Thyroid gland (tissue), 4 donors: ENCODE data around the gene PIGR. TPM values are rescaled to one million over a fixed set of nuclear protein-coding genes. Genes with fewer than 3 reads are reported as not detected.

ENCODE experiments used
- DNase-seq, 2 donors: peaks; one replicate each; pipeline ENCODE4 v3.0.0-alpha.2; 2019
- H3K27ac ChIP-seq, 3 donors: fragments of 200-600 bp; sonication (generic); 1 replicate in 2 of 3; 2 replicates in 1 of 3; pipeline ENCODE4 v1.5.1; 2016 to 2019; ENCODE audit warnings: mild to moderate bottlenecking in 1 of 3, moderate library complexity in 1 of 3
- H3K27me3 ChIP-seq: fragments of 200-600 bp; sonication (generic); one replicate; pipeline ENCODE4 v1.5.1; 2019
- H3K36me3 ChIP-seq, 2 donors: fragments of 200-600 bp; sonication (generic); one replicate each; pipeline ENCODE4 v1.5.1; 2016 to 2019
- H3K4me1 ChIP-seq, 2 donors: fragments of 200-600 bp; sonication (generic); one replicate each; pipeline ENCODE4 v1.5.1; 2017 to 2019
- H3K4me3 ChIP-seq, 3 donors: fragments of 200-600 bp; sonication (generic); replicated peaks in 1 of 3; 1 replicate in 2 of 3; 2 replicates in 1 of 3; pipeline ENCODE4 v1.5.1; 2016; ENCODE audit warnings: mild to moderate bottlenecking in 1 of 3
- H3K9me3 ChIP-seq: fragments of 200-600 bp; sonication (generic); one replicate; pipeline ENCODE4 v1.5.1; 2017
- POLR2A ChIP-seq, 2 donors: fragments of 450-650 bp; IDR thresholded peaks; one replicate each; pipeline ENCODE4 v1.6.1; 2017; ENCODE audit warnings: antibody characterized with exemption in 2 of 2, mild to moderate bottlenecking in 2 of 2, moderate library complexity in 1 of 2
- WGBS, 2 donors: methylation state at CpG; one replicate each; pipeline ENCODE4 v1.1.5; 2017; 5-methylcytosine and 5-hydroxymethylcytosine counted together
- intact Hi-C: fragments of 100-400 bp; cut with DNase I; formaldehyde crosslinking; loops from one replicate; pipeline ENCODE4 v1.15.1; 2023
- total RNA-seq, 4 donors: library from RNA; depleted of rRNA; stranded (reverse); fragments of >200 nt; gene quantifications; one replicate each; pipeline ENCODE4 v1.2.3, GENCODE V29; 2016
- TF ChIP-seq, protein P1 (sequence below), 6 experiments: fragments of 200-600 bp in 3 of 6; fragments of 450-650 bp in 3 of 6; sonication (generic) in 3 of 6; IDR thresholded peaks; one replicate each; pipeline ENCODE4 v1.5.1; 2016 to 2019; ENCODE audit warnings: antibody characterized with exemption in 6 of 6, mild to moderate bottlenecking in 2 of 6, inconsistent platforms in 1 of 6, moderate library complexity in 1 of 6

PIGR gene
- total RNA-seq, 4 donors from 2014 or later: 0.11 to 1.2 (median 0.75) TPM; not detected in 1

GRCh38 chr1:206898915-206899431 is 47.3 kb downstream of the PIGR start:
- no peak for DNase-seq
- H3K4me3 ChIP-seq: no peak overlapping the region
- no peaks in the 10 kb centered on the region for H3K9me3 ChIP-seq
- intact Hi-C loops: no loop called here
- peaks cover 0 to 21% of the 10 kb centered on the region in 2 donors for H3K4me1 ChIP-seq
- TF ChIP-seq, protein P1, sequence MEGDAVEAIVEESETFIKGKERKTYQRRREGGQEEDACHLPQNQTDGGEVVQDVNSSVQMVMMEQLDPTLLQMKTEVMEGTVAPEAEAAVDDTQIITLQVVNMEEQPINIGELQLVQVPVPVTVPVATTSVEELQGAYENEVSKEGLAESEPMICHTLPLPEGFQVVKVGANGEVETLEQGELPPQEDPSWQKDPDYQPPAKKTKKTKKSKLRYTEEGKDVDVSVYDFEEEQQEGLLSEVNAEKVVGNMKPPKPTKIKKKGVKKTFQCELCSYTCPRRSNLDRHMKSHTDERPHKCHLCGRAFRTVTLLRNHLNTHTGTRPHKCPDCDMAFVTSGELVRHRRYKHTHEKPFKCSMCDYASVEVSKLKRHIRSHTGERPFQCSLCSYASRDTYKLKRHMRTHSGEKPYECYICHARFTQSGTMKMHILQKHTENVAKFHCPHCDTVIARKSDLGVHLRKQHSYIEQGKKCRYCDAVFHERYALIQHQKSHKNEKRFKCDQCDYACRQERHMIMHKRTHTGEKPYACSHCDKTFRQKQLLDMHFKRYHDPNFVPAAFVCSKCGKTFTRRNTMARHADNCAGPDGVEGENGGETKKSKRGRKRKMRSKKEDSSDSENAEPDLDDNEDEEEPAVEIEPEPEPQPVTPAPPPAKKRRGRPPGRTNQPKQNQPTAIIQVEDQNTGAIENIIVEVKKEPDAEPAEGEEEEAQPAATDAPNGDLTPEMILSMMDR (IDR thresholded peaks at IDR 0.05): no peak
- no peak for TF ChIP-seq POLR2A (IDR thresholded peaks at IDR 0.05)
- H3K27me3 ChIP-seq: no peaks in the 10 kb centered on the region
- 89% methylated on average over 13 of the region's 13 CpGs for WGBS, 2 donors
- no peaks in the 10 kb centered on the region for H3K36me3 ChIP-seq
- no peak overlapping the region for H3K27ac ChIP-seq

- no peaks in the 10 kb centered on the region for H3K27me3 ChIP-seq
- no peak overlapping the region for H3K4me3 ChIP-seq
- no peaks in the 10 kb centered on the region for H3K36me3 ChIP-seq
- intact Hi-C loops: no loop called here
- no peak overlapping the region for H3K27ac ChIP-seq
- no peak for DNase-seq
- no peaks in the 10 kb centered on the region for H3K9me3 ChIP-seq
- H3K4me1 ChIP-seq: peaks cover 0 to 21% of the 10 kb centered on the region in 2 donors
- 69 to 70% methylated on average over 11 of the region's 11 CpGs for WGBS, 2 donors
- no peak for TF ChIP-seq POLR2A (IDR thresholded peaks at IDR 0.05)
- TF ChIP-seq, protein P1 (IDR thresholded peaks at IDR 0.05): no peak
Measured at GRCh38 chr1:206898089-206898914, 48.0 kb downstream of the PIGR start.

GRCh38 chr1:206897175-206897574 is 49.1 kb downstream of the PIGR start, which contains the start of gene IL24:
Gene IL24, plus strand, starts transcription at chr1:206897443. Its CDS starts 390 bp downstream, at chr1:206897833.
- Histone ChIP-seq H3K4me3 (no peak within 1 kb of the TSS), H3K27ac (no peak within 1 kb of the TSS), H3K4me1 (peaks cover 0 to 21% of the 10 kb centered on the region in 2 donors), H3K36me3 (no peaks in the 10 kb centered on the region), H3K27me3 (no peaks in the 10 kb centered on the region), H3K9me3 (no peaks in the 10 kb centered on the region)
- no peak for DNase-seq
- intact Hi-C loops: no loop called here
- TF ChIP-seq, protein P1 (IDR thresholded peaks at IDR 0.05): no peak
- TF ChIP-seq POLR2A (IDR thresholded peaks at IDR 0.05): no peak
- WGBS, 2 donors: 66 to 78% methylated on average over 4 of the region's 4 CpGs

DNA sequence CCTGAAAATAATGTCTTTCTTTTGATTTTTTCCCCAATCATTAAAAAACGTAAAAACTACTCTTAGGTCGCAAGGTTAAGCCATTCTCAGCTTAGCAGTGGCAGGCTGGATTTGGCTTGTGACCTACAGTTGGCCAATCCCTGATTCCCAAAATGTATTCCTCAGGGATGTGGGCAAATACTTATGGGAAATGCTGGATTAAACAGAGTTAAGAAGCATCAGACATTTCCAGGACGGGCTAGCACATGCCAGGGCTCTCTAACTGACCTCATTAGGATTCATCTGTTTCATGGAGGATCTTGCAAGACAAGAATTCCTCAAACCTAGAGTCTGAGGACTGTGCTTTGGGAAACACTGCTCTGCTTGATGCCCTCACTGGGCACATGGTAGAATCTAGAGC is 50.0 kb downstream of the PIGR start:
- DNase-seq: no peak
- TF ChIP-seq POLR2A (IDR thresholded peaks at IDR 0.05): no peak
- TF ChIP-seq, protein P1 (IDR thresholded peaks at IDR 0.05): no peak
- intact Hi-C loops: no loop called here
- Histone ChIP-seq H3K9me3 (no peaks in the 10 kb centered on the region), H3K27ac (no peak overlapping the region), H3K27me3 (no peaks in the 10 kb centered on the region), H3K36me3 (no peaks in the 10 kb centered on the region), H3K4me3 (no peak overlapping the region), H3K4me1 (peaks cover 0 to 21% of the 10 kb centered on the region in 2 donors)
- WGBS, 2 donors: 84 to 88% methylated on average over 3 of the region's 3 CpGs

GRCh38 chr1:206895837-206896242 is 50.4 kb downstream of the PIGR start:
- Histone ChIP-seq H3K4me1 (peaks cover 0 to 21% of the 10 kb centered on the region in 2 donors), H3K9me3 (no peaks in the 10 kb centered on the region), H3K36me3 (no peaks in the 10 kb centered on the region), H3K4me3 (no peak overlapping the region), H3K27ac (peak overlapping the region in 1 of 3 donors; percentile 24), H3K27me3 (no peaks in the 10 kb centered on the region)
- intact Hi-C loops: no loop called here
- TF ChIP-seq POLR2A (IDR thresholded peaks at IDR 0.05): no peak
- TF ChIP-seq, protein P1 (IDR thresholded peaks at IDR 0.05): no peak
- 27 to 39% methylated on average over 3 of the region's 3 CpGs for WGBS, 2 donors
- DNase-seq: peak; percentile 29 to 39
